Measurements from ENCODE around the gene CHEK1. TPM values are rescaled to one million over a fixed set of nuclear protein-coding genes. Genes with fewer than 3 reads are reported as not detected.

The CHEK1 gene
- total RNA-seq, result 1 to 10 TPM; 1.3 to 6.3 (median 3.4) TPM

DNA sequence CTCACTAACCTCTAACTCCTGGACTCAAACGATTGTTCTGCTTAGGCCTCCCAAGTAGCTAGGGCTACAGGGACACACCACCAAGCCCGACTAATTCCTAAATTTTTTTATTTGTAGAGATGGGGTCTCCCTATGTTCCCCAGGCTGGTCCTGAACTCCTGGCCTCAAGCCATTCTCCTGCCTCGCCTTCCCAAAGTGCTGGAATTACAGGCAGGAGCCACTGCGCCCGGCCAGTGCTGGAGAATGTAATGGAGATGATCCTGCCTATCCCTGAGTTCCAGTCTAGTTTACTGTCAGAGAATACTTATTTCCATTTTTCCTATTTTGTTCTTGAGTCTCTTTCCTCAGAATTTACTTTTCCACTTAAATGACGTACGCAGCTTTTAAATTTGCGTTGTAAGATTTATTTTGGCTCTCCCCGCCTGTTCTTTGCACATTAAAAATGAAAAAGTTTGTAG, at the start of gene CHEK1:
CHEK1 (plus strand) TSS at position 408 of the 458 bp plus-strand sequence. CDS start 1,606 bp downstream, outside the sequence.
- no peak for TF ChIP-seq CTCF (IDR thresholded peaks at IDR 0.05; ENCODE audit: low read depth)

DNA sequence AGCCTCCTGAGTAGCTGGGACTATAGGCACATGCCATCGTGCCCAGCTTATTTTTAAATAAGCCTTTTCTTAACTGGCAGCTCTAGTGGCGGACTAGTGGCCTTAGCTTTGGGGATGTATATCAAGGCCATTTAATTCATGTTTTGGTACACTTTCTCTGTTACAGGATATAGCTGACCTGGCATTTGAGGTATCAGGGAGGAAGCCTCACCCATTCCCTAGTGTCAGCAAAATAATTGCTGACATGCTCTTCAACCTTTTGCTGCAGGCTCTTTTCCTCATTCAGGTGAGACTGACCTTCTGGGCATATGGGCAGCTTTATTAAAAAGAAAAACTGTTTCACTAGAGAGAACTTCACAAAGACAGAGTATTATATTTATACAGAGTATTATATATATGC, 46.2 kb upstream of the CHEK1 start:
- TF ChIP-seq CTCF (IDR thresholded peaks at IDR 0.05; ENCODE audit: low read depth), result no peak

DNA sequence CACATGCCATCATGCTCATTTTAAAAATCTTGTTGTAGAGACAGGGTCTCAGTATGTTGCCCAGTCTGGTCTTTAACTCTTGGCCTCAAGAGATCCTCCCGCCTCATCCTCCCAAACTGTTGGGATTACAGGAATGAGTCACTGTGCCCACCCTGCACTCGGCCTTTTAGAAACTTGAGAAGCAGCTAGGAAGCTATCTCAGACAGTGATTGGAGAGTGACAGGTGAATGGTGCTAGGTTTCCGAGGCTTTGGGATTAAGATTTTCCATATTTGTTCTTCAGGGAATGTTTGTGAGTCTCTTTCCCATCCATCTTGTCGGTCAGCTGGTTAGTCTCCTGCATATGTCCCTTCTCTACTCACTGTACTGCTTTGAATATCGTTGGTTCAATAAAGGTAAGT, 45.2 kb upstream of the CHEK1 start:
- no peak for TF ChIP-seq CTCF (IDR thresholded peaks at IDR 0.05; ENCODE audit: low read depth)

- TF ChIP-seq CTCF (IDR thresholded peaks at IDR 0.05; ENCODE audit: low read depth), result no peak
Observed at GRCh38 chr11:125583496-125583895, 41.5 kb upstream of the CHEK1 start.

- TF ChIP-seq CTCF (IDR thresholded peaks at IDR 0.05; ENCODE audit: low read depth), result no peak
Observed at GRCh38 chr11:125585487-125585886, 39.5 kb upstream of the CHEK1 start.

GRCh38 chr11:125586623-125587022, 38.3 kb upstream of the CHEK1 start:
- no peak for TF ChIP-seq CTCF (IDR thresholded peaks at IDR 0.05; ENCODE audit: low read depth)

- TF ChIP-seq CTCF (IDR thresholded peaks at IDR 0.05; ENCODE audit: low read depth), result no peak
Observed at GRCh38 chr11:125587480-125587879, 37.5 kb upstream of the CHEK1 start.
